ENCODE measurements around the gene ALLC.

The ALLC gene

DNA sequence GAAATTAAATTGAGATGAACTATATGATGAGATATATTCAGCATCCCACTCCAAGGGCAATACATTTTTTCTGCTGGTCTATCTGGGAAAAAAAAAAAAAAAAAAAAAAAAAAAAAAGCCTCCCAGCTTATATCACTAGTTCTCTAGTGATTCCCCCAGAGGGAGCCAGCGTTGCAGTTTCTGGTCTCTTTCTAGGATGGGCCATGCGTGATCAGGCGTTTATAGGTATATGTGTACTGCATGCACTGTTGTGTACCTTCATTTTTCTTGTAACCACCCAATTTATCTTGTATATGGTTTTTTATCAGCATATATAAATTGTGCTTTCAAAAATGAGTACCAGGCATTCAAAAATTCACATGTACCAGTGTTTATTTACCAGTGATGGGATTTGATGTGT lies 80.5 kb downstream of the ALLC start:
- no peaks in the 10 kb centered on the region for H3K36me3 ChIP-seq (ENCODE audit: control insufficient read depth, low read length)
- H3K9me2 ChIP-seq (replicated peaks; ENCODE audit: control insufficient read depth, low read length), result no peaks in the 10 kb centered on the region
- H4K20me1 ChIP-seq (ENCODE audit: control insufficient read depth, insufficient read depth, low read depth, low read length), result no peaks in the 10 kb centered on the region
- H3K9me3 ChIP-seq (ENCODE audit: control insufficient read depth, insufficient read depth, low read length), result no peaks in the 10 kb centered on the region
- H3K27me3 ChIP-seq (ENCODE audit: control insufficient read depth, low read length), result no peaks in the 10 kb centered on the region
- no peak overlapping the region for H3K4me2 ChIP-seq (ENCODE audit: low read length)
- H3F3A ChIP-seq (ENCODE audit: control insufficient read depth, insufficient read depth), result no peaks in the 10 kb centered on the region
- no peaks in the 10 kb centered on the region for H3K4me1 ChIP-seq (ENCODE audit: control insufficient read depth, low read length)
- H3K27ac ChIP-seq (ENCODE audit: low read depth, low read length), result no peak overlapping the region
- TF ChIP-seq, protein P1, sequence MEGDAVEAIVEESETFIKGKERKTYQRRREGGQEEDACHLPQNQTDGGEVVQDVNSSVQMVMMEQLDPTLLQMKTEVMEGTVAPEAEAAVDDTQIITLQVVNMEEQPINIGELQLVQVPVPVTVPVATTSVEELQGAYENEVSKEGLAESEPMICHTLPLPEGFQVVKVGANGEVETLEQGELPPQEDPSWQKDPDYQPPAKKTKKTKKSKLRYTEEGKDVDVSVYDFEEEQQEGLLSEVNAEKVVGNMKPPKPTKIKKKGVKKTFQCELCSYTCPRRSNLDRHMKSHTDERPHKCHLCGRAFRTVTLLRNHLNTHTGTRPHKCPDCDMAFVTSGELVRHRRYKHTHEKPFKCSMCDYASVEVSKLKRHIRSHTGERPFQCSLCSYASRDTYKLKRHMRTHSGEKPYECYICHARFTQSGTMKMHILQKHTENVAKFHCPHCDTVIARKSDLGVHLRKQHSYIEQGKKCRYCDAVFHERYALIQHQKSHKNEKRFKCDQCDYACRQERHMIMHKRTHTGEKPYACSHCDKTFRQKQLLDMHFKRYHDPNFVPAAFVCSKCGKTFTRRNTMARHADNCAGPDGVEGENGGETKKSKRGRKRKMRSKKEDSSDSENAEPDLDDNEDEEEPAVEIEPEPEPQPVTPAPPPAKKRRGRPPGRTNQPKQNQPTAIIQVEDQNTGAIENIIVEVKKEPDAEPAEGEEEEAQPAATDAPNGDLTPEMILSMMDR (IDR thresholded peaks at IDR 0.05; ENCODE audit: low read depth, low read length, poor library complexity, severe bottlenecking), result peak; percentile 28
- no peak for TF ChIP-seq EZH2phosphoT487 (IDR thresholded peaks at IDR 0.05; ENCODE audit: borderline replicate concordance, low read length)
- H3K79me2 ChIP-seq (ENCODE audit: control insufficient read depth, low read length), result no peaks in the 10 kb centered on the region
- H3K4me3 ChIP-seq (ENCODE audit: low read length), result no peak overlapping the region

DNA sequence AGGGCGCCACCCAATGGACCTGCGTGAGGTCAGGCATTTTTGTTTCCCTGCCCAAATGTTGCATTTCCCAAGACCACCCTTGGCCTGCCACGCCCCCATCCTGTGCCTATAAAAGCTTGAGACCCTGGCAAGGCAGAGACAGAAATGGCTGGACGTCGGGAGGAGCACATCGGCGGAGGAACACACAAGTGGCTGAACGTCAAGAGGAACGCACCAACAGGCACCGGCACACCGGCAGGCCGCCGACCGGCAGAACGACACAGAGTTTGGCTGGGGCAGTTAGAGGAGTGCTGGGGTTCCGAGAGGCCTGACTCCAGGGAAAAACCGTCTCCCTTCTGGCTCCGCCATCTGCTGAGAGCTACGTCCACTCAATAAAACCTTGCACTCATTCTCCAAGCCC lies 81.3 kb downstream of the ALLC start:
- no peak overlapping the region for H3K4me2 ChIP-seq (ENCODE audit: low read length)
- TF ChIP-seq, protein P1 (IDR thresholded peaks at IDR 0.05; ENCODE audit: low read depth, low read length, poor library complexity, severe bottlenecking), result no peak
- no peak for TF ChIP-seq EZH2phosphoT487 (IDR thresholded peaks at IDR 0.05; ENCODE audit: borderline replicate concordance, low read length)
- no peaks in the 10 kb centered on the region for H3K36me3 ChIP-seq (ENCODE audit: control insufficient read depth, low read length)
- no peak overlapping the region for H3K4me3 ChIP-seq (ENCODE audit: low read length)
- no peaks in the 10 kb centered on the region for H3F3A ChIP-seq (ENCODE audit: control insufficient read depth, insufficient read depth)
- no peaks in the 10 kb centered on the region for H3K4me1 ChIP-seq (ENCODE audit: control insufficient read depth, low read length)
- H3K9me3 ChIP-seq (ENCODE audit: control insufficient read depth, insufficient read depth, low read length), result no peaks in the 10 kb centered on the region
- no peaks in the 10 kb centered on the region for H3K27me3 ChIP-seq (ENCODE audit: control insufficient read depth, low read length)
- no peaks in the 10 kb centered on the region for H3K79me2 ChIP-seq (ENCODE audit: control insufficient read depth, low read length)
- H4K20me1 ChIP-seq (ENCODE audit: control insufficient read depth, insufficient read depth, low read depth, low read length), result no peaks in the 10 kb centered on the region
- no peaks in the 10 kb centered on the region for H3K9me2 ChIP-seq (replicated peaks; ENCODE audit: control insufficient read depth, low read length)
- H3K27ac ChIP-seq (ENCODE audit: low read depth, low read length), result no peak overlapping the region

DNA sequence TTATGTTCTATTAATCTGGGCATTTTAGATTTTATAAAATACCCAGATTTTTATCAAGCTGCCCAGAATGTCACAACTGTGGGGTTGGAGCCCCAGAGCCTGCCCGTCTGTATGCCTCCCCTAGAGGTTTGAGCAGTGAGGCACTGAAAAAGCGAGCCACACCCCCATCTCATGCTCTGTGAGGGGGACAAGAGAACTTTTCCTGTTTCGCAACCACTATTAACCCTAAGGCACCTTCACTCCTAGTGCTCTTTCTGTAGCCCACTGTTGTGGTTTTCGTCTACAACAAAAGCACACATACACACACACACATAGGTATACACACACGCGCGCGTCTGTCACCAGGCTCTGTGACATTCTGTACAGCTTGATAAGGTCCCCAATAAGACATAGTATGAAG lies 83.4 kb downstream of the ALLC start:
- no peaks in the 10 kb centered on the region for H4K20me1 ChIP-seq (ENCODE audit: control insufficient read depth, insufficient read depth, low read depth, low read length)
- H3K36me3 ChIP-seq (ENCODE audit: control insufficient read depth, low read length), result no peaks in the 10 kb centered on the region
- TF ChIP-seq, protein P1 (IDR thresholded peaks at IDR 0.05; ENCODE audit: low read depth, low read length, poor library complexity, severe bottlenecking), result no peak
- no peak for TF ChIP-seq EZH2phosphoT487 (IDR thresholded peaks at IDR 0.05; ENCODE audit: borderline replicate concordance, low read length)
- H3K27me3 ChIP-seq (ENCODE audit: control insufficient read depth, low read length), result no peaks in the 10 kb centered on the region
- H3K4me2 ChIP-seq (ENCODE audit: low read length), result no peak overlapping the region
- no peaks in the 10 kb centered on the region for H3K79me2 ChIP-seq (ENCODE audit: control insufficient read depth, low read length)
- no peak overlapping the region for H3K4me3 ChIP-seq (ENCODE audit: low read length)
- H3K9me2 ChIP-seq (replicated peaks; ENCODE audit: control insufficient read depth, low read length), result no peaks in the 10 kb centered on the region
- no peaks in the 10 kb centered on the region for H3K9me3 ChIP-seq (ENCODE audit: control insufficient read depth, insufficient read depth, low read length)
- H3K4me1 ChIP-seq (ENCODE audit: control insufficient read depth, low read length), result no peaks in the 10 kb centered on the region
- H3F3A ChIP-seq (ENCODE audit: control insufficient read depth, insufficient read depth), result no peaks in the 10 kb centered on the region
- no peak overlapping the region for H3K27ac ChIP-seq (ENCODE audit: low read depth, low read length)
